Measurements from ENCODE around the gene PCED1A.
"Not testable (repeated sequence)": the region's sequence is repeated elsewhere in the genome, so short reads cannot be mapped to it uniquely, and the experiment has no call there.

The PCED1A gene

DNA sequence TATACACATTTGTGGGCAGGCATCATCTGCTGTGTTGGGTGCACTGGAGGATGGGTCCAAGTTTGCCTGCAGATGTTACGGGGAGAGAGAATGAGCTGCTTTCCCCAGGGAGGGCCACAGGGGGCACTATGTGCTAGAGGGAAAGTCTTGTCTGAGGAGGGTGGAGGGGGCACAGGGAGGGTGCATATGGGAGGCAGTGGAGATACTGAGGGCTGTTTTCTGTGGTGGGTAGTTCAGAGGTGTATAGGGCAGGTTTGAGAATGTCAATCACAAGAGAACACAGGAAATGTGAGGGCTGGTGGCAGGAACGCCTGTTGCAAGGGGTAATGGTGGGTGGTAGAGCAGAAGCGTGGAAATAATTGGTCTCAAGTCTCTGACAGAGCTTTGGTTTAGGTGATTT lies 25.2 kb upstream of the PCED1A start:
- no peak for DNase-seq (ENCODE audit: low read depth)

DNA sequence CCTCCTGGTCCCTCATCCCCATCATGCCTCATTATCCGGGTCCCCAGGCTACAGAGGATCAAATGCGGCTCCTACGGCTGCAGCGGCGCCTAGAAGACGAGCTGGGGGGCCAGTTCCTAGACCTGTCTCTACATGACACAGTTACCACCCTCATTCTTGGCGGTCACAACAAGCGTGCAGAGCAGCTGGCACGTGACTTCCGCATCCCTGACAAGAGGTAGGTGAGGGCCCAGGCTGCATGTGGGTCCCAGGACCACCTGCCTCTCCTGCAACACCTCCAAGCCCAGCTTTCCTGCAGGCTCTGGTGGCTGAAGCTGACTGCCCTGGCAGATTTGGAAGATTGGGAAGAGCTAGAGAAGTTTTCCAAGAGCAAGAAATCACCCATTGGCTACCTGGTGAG lies 24.6 kb upstream of the PCED1A start:
- DNase-seq (ENCODE audit: low read depth) = no peak

DNA sequence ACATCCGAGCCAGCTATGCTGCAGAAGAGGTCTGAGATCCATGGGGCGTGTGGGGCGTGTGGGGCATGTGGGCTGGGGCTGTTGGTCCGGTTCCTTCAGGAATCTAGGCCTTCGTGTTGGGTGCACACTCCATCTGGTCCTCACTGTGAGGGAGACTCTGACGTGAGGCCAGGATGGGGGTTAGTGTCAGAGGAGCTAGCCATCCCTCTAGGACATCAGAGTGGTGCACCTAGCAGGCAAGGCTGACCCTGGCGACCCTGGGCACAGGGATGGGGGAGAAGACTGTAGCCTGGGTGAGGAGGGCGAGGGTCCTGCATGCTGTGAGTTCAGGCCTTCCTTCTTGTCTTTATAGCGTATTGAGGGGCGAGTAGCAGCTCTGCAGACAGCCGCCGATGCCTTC lies 24.2 kb upstream of the PCED1A start:
- no peak for DNase-seq (ENCODE audit: low read depth)

DNA sequence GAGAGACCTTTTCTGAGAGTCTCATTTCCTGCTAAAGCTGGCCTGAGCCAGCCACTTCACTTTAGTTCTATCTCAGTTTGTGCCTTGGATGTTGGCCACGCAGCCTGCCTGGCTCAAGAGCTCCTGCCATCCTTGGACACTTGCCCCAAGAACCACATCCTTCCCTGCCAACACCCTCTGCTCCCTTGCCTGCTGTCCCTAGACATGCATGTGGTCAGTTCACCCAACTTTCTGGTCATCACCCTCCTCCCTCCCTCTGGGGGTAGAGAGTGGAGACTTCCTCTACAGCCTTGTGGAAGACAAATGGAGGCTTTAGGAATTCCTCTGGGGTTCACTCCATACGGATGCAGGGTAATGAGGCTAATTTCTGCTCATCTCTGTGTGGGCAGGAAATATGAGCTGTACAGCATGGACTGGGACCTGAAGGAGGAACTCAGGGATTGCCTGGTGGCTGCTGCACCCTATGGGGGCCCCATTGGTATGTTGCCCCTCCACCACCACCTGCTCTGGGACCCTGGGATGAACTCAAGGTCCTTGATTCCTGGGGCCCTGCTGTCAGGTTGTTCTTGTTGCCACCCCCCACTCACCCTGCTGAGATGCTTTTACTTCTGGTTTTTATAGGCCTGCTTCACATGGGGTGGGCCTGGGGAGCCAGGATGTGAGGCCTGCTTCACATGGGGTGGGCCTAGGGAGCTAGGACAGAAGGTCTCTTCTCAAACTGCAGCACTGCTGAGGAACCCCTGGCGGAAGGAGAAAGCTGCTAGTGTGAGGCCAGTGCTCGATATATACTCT lies 19.1 kb upstream of the PCED1A start:
- no peak for DNase-seq (ENCODE audit: low read depth)

DNA sequence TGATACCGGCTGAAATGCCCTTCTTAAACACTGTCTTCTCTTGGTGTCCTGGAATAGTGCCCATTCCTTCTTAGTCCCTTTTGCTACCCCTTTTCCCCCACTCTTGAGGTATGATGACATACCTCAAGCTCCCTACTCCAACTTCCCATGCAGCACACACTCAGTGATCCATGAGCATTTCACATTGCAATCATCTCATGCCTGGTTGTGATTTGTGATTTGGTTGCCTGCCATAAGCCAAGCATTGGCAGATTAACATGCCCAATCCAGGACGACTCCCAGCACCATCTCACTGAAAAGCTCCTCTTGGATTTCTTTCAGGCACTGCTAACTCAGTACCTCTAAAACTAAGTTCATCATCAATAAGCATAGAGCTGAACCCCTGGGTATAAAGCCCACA lies 18.1 kb upstream of the PCED1A start:
- no peak for DNase-seq (ENCODE audit: low read depth)

DNA sequence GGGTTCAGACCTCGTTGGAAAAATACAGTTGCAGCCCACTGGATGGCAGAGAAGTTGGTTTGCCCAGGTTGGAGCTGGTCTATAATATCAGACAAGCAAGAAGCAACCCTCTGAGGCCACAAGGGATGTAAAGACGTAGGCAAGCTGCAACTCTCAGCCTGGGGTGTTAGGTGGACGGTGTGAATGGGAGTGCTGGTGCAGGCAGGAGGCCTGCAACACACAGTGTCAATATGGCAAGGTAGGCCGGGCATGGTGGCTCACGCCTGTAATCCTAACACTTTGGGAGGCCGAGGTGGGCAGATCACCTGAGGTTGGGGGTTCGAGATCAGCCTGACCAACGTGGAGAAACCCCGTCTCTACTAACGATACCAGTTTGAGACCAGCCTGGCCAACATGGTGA lies 10.6 kb upstream of the PCED1A start:
- no peak for DNase-seq (ENCODE audit: low read depth)

DNA sequence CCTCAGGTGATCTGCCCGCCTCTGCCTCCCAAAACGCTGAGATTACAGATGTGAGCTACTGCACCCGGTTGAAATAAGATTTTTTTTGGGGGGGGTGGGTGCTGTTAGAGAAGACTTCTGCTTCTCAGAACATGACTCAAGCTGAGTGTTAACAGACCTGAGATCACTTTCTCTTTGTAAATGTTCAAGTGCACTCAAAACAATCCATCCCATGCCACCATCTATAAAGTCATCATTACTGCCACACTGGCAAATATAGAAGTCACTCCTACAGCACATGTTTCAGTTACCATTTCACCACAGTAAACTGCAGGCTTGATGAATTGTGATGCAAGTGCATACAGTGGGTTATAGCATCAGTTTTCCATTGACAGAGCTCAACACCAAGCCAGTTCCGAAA lies 9.1 kb upstream of the PCED1A start:
- no peak for DNase-seq (ENCODE audit: low read depth)

DNA sequence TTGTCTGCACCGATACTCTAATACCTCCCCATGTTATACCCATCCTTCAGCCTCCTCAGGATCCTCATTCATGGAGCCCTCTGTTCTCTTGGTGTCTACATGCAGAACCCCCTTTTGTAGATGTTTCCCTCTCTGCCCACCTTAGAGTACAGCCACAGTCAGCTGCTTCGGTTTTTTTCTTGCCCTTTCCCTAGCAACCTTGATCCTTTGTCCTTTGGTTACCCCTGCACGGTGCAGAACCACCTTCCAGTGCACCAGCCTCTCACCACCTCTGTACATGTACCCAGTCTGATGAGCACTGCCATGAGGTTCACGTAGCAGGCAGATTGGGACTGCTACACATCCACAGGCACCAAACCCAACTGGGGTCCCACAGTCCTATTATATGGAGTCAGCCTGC lies 7.3 kb upstream of the PCED1A start:
- DNase-seq (ENCODE audit: low read depth) = no peak

DNA sequence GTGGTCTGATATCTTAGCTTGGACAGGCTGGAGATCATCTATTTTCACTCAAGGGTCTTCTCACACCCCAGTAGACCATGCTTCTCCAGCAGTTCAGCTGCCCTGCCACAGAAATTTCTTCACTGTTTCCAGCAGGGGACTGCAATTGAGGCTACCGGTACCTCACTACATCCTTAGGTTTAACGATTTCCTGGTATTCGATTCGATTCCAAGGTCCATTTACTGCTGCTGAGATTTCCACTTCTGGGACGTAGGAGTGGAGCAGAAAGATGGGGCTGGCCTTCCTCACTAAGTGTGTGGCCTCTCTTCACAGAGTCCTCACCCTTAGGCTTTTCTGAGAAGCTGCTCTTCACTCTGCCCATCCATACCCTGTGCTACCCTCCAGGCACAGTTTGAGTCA lies 6.2 kb upstream of the PCED1A start:
- no peak for DNase-seq (ENCODE audit: low read depth)

DNA sequence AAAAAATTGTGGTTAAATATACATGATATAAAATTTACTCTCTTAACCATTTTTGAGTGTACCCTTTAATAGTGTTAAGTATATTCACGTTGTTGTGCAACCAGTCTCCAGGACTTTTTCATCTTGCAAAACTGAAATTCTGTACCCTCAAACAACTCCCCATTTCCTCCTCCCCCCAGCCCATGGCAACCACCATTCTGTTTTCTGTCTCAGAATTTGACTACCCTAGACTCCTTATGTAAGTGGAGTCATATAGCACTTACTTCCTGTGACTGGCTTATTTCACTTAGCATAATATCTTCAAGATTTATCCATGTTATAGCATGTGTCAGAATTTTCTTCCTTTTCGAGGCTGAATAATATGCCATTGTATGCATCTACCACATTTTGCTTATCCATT lies 5.2 kb upstream of the PCED1A start:
- no peak for DNase-seq (ENCODE audit: low read depth)

DNA sequence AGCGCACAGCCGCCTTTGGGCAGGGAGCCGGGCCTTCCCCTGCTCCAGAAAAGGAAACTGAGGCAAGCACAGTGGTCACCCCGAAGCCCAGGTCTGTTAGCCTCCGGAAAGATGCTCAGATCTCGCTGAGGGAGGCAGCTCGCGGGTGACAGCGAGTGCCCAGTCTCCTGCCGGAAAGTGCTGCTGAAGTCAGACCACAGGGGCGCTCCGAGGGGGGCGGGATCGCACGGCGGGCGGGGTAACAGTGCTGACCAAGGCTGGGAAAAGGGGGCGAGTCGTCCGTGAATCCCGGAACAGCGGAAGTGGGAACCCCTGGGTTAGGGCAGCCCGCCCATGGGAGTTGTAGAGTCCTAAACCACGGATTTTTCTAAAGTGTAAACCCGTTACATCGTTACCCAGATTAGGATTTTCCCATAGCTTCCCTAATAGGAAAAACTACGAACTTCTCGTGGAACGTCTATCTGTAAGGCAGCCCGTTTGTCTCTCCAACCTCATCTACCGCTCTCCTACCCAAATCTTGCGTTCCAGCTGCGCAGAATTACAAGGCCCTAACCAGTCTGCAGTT lies 594 bp upstream of the PCED1A start:
- DNase-seq (ENCODE audit: low read depth) = peak; percentile 19

DNA sequence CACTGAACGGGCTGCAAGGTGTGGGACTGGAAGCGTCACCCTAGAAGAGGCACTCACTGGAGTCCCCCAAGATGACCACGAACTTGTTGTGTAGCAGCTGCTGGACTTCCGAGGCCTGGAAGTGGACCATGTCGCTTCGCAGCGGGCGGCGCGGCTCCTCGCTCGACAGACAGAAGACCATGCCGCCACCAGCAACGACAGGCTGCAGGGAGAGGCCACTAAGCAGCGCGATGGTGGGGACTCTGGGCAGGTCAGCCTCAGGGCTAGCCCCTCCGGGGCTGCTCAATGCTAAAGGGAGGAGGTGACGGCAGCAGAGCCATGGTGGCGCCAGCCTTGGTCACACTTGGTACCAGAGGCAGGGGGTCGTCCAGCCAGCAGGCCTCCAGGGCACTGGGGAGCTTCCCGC lies 720 bp downstream of the PCED1A start:
- no peak for DNase-seq (ENCODE audit: low read depth)

DNA sequence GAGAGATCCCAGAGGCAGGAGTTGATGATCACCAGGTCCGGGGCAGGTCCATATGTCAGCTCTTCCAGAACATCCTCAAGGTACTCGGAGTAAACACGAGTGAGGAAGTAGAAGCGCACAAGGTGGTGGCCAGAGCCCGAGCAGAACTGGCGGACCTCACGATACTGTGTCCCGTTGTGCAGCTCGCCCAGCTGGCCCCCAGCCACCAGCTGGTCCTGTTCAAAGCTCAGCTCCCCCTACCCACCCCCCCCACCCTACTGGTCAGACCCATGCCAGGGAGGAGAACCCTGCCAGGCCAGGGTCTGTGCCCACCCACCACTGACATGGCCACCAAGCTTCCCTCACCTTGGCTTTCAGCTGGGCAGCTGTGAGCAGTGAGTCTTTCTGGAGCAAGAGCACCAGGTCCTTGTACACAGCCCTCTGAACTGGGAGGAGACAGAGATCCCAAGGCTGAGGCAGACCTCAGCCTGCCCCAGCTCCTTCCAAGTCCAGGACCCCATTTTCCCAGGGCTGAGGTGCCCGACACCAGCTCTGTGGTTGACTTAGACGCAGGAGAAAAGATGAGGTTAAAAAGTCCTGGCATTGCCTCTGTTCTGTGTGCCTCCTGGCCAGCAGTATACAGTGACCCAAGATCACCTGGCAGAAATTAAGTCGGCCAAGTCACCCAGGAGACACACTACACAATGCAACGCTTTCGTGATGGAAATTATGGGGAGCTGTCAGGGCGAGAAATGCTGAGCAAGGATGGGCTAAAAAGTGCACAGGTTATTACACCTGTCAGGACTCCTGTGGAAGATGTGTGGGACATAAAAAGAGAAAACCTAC lies 1.4 kb downstream of the PCED1A start:
- no peak for DNase-seq (ENCODE audit: low read depth)

DNA sequence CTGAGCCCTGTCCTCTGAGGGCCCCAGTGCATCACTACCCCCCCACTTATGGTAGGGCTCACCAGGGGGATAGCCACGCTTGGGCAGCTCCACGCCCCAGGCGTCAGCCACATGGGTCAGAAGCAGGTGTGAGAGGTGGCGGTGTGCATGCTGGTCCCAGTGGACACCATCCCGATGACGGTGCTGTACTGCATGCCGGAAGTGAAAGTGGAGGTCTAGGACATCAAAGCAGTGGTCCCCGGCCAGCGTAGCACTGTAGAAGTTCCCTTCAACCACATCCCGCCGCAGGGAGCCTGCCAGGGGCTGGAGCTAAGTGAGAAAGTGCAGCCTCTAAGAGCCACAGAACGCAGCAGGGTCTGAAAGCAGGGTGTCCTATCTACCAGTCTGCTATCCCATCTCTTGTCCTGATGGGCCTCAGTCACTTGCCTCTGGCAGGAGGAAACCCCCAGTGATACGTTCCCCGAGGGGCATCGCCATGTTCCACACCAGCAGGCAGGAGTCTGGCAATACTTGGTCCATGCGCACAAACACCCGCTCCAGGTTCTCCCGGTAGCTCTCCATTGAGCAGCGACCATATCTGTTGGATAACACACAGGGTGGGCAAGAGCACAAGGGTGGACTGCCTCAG lies 2.2 kb downstream of the PCED1A start:
- no peak for DNase-seq (ENCODE audit: low read depth)

DNA sequence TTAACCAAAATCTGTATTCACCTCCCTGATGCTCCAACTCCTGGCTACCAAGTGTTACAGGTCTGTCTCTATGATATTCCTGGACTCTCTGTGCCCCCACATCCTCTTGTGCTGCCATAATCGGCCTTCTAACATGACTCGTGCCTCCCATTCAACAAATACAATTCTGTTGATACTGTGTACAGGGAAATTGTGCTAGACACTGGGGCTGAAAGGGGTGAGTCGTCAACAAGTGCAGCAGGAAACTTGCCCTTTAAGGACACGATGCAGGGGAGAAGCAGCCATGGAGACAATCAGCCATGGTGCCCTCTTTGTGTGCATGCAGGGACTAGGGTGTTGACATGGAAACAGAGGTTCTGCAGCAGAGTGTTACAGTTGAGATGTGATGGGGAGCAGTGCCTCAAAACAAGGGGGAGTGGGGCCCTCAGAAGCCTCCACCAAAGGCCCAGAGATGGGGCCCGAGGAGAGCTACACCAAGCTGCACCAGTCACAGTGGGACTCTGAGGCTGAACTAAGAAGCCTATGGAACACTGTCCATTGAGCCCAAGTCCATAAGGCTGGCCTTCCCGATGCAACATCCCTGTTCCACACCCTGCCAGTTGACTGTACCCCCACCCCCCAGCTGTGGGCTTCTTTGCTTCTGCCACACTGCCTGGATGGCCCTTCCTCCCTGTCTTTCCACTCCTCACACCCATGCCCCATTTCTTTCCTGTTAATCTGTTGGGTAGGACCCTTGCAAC lies 3.1 kb downstream of the PCED1A start:
- DNase-seq (ENCODE audit: low read depth) = no peak

DNA sequence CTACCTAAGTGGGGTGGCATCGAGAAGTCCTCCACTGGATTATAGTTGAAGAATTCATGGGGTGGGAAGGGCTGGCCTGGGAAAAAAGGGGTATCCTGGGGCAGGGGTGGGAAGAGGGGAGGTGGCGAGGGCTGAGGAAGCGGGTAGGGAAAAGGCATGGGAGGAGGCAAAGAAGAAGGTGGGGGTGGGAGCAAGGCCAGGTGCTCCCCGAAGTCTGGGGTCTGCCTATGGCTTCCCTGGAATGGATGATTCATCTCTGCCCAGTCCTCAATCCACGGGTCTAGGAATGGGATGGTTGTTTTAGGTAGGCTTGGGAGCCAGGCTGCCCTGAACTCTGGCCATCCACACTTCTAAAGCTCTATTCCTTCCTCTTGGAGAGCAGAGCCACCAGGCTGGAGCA lies 4.4 kb downstream of the PCED1A start:
- no peak for DNase-seq (ENCODE audit: low read depth)

DNA sequence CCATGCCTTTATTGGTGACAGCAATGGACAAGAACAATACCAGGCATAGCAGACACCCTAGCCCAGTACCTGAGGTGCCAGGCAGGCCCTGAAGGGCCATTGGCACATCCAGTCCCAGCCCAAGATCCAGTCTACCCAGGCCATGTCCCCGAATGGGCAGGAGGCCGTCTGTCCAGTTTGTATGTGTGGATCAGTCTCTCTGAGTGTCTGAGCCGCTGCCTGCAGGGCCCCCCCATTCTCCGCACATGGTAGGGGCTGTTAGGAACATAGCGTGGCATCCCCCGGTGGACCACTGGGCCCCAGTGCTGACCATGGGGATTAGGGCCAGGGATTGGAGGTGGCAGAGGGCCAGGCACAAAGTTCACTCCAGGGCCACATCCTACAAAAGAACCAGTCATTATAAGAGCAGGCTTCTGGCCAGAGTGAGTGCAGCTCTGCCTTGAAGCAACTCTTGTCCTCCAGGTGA lies 5.1 kb downstream of the PCED1A start:
- DNase-seq (ENCODE audit: low read depth) = no peak

DNA sequence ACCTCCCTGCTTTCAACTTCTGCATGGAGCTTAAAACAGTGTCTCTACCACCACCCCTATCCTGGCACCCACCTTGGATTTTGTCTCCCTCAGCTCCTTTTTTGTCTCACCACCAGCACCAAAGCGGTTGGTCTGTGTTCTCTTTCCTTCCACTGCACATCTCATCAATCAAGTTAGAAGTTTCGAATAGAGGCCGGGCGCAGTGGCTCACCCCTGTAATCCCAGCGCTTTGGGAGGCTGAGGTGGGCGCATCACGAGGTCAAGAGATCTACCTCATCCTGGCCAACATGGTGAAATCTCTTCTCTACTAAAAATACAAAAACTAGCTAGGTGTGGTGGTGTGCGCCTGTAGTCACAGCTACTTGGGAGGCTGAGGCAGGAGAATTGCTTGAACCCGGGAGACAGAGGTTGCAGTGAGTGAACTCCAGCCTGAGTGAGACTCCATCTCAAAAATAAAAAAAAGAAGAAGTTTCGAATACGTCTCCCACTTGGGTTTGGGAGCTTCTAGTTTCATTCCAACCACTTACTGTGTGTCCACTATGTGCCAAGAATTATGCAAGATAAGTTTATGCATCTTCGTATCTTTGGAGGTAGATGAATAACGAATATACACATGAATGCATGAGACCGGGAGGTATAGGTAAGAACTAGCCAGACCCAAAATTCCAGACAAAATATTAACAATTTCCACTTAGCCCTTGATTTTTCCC lies 5.9 kb downstream of the PCED1A start:
- no peak for DNase-seq (ENCODE audit: low read depth)

DNA sequence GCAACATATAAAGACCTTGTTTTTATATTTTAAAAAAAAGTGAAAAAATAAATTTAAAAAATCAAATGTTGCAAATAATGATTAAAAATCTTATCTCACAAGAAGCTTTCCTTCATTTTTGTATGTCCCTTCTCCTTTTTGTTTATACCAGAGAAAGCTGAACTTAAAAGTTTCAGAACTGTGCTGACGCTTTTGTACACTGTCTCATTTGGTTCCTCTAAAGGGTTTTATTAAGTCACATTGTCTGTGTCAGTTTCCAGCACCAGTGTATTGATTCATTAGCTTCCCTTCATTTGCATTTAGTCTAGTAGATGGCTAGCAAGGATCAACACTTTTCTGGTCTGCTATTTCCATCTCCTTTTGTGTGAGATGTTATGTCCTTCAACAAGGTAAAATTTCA lies 6.7 kb downstream of the PCED1A start:
- DNase-seq (ENCODE audit: low read depth) = no peak

DNA sequence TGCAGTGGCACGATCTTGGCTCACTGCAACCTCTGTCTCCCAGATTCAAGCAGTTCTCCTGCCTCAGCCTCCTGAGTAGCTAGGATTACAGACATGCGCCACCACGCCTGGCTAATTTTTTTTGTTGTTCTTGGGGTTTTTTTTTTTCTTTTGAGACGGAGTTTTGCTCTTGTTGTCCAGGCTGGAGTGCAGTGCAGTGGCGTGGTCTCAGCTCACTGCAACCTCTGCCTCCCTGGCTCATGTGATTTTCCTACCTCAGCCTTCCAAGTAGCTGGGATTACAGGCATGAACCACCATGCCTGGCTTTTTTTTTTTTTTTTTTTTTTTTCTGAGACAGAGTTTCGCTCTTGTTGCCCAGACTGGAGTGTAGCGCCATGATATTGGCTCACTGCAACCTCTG lies 9.2 kb downstream of the PCED1A start:
- not testable (repeated sequence) for DNase-seq (ENCODE audit: low read depth)

DNA sequence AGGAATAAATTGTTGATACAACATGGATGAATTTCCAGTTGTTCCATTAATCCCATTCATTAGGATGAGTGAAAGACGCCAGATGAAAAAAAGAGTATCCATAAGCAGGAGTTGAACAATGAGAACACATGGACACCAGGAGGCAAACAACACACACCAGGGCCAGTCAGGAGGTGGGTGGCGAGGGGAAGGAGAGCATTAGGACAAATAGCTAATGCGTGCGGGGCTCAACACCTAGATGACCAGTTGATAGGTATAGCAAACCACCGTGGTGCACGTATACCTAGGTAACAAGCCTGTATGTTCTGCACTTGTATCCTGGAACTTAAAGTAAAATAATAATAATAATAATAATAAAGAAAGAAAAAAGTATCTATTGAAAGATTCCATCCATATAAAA lies 11.1 kb downstream of the PCED1A start:
- no peak for DNase-seq (ENCODE audit: low read depth)
